SU-DHL-6 (cell line): ENCODE measurements around the gene ENTPD8.

Experiments
- H2AFZ ChIP-seq: fragments of 200-600 bp; sonication (generic); 2 replicates; pipeline ENCODE4 v1.6.1; 2014; ENCODE audit warnings: low read depth, mild to moderate bottlenecking, moderate library complexity, mixed read lengths, antibody characterized with exemption, low read length; ENCODE audit not compliant: severe bottlenecking
- H3F3A ChIP-seq: fragments of 200-600 bp; shearing (Covaris generic); 2 replicates; pipeline ENCODE4 v1.6.0; 2016; ENCODE audit warnings: antibody characterized with exemption, mild to moderate bottlenecking; ENCODE audit not compliant: insufficient read depth
- H3K27ac ChIP-seq: fragments of 200-600 bp; sonication (generic); 2 replicates; pipeline ENCODE4 v1.5.1; 2016; ENCODE audit warnings: low read depth, mild to moderate bottlenecking, low read length, moderate library complexity, mixed read lengths
- H3K27me3 ChIP-seq: fragments of 200-600 bp; sonication (generic), shearing (Covaris generic); 2 replicates; pipeline ENCODE4 v1.6.0; 2014; ENCODE audit warnings: mild to moderate bottlenecking, low read length
- H3K36me3 ChIP-seq: fragments of 200-600 bp; sonication (generic); 2 replicates; pipeline ENCODE4 v1.6.1; 2014; ENCODE audit warnings: mild to moderate bottlenecking, low read length, mixed read lengths
- H3K4me2 ChIP-seq: fragments of 300-600, 200-600 bp; shearing (Covaris generic), sonication (generic); 2 replicates; pipeline ENCODE4 v1.6.0; 2014; ENCODE audit warnings: low read length, low read depth, mild to moderate bottlenecking; ENCODE audit not compliant: poor library complexity, severe bottlenecking
- H3K4me3 ChIP-seq: fragments of 200-600 bp; sonication (generic); 2 replicates; pipeline ENCODE4 v1.5.1; 2014; ENCODE audit warnings: antibody characterized with exemption, low read length, mild to moderate bottlenecking, mixed read lengths; ENCODE audit not compliant: insufficient read depth, poor library complexity, severe bottlenecking
- H3K79me2 ChIP-seq: fragments of 200-600 bp; sonication (generic); 2 replicates; pipeline ENCODE4 v1.6.1; 2014; ENCODE audit warnings: mild to moderate bottlenecking, low read length, moderate library complexity; ENCODE audit not compliant: insufficient read depth
- H3K9ac ChIP-seq: fragments of 200-600 bp; sonication (generic); 2 replicates; pipeline ENCODE4 v1.7.0; 2014; ENCODE audit warnings: mild to moderate bottlenecking, low read length
- H3K9me2 ChIP-seq: fragments of 200-600 bp; sonication (generic); replicated peaks from 2 replicates; pipeline ENCODE4 v1.6.1; 2014; ENCODE audit warnings: low read length; ENCODE audit not compliant: insufficient read depth
- H3K9me3 ChIP-seq: fragments of 200-600 bp; sonication (generic); 2 replicates; pipeline ENCODE4 v1.6.1; 2014; ENCODE audit warnings: low read length, mixed read lengths; ENCODE audit not compliant: insufficient read depth
- H4K20me1 ChIP-seq: fragments of 200-600 bp; sonication (generic); 2 replicates; pipeline ENCODE4 v1.6.1; 2014; ENCODE audit warnings: low read depth, mild to moderate bottlenecking, antibody characterized with exemption, low read length, moderate library complexity, mixed read lengths
- CTCF ChIP-seq: fragments of 200-600 bp; sonication (generic); IDR thresholded peaks from one replicate; pipeline ENCODE4 v1.5.1; 2017; ENCODE audit warnings: antibody characterized with exemption, mild to moderate bottlenecking, low read length, moderate library complexity; ENCODE audit not compliant: insufficient read depth, poor library complexity, severe bottlenecking
- EZH2phosphoT487 ChIP-seq: fragments of 200-600 bp; sonication (generic), shearing (Covaris generic); conservative IDR thresholded peaks from 2 replicates; pipeline ENCODE4 v1.6.1; 2018; ENCODE audit warnings: mild to moderate bottlenecking, antibody characterized with exemption, low read length, moderate library complexity, mixed read lengths

ENTPD8 gene

GRCh38 chr9:137449931-137450538, 8.9 kb upstream of the ENTPD8 start:
- no peaks in the 10 kb centered on the region for H3K9me2 ChIP-seq
- no peaks in the 10 kb centered on the region for H3K9me3 ChIP-seq
- no peak overlapping the region for H3K4me3 ChIP-seq
- no peaks in the 10 kb centered on the region; the same call in 1 of the 2 replicates for H3F3A ChIP-seq
- no peak overlapping the region for H2AFZ ChIP-seq
- H3K27me3 ChIP-seq, result no peaks in the 10 kb centered on the region
- H3K27ac ChIP-seq, result no peak overlapping the region
- H3K4me2 ChIP-seq, result no peak overlapping the region
- H3K9ac ChIP-seq, result no peak overlapping the region
- no peaks in the 10 kb centered on the region for H4K20me1 ChIP-seq
- TF ChIP-seq EZH2phosphoT487, result no peak
- no peak for TF ChIP-seq CTCF
- H3K79me2 ChIP-seq, result no peaks in the 10 kb centered on the region
- no peaks in the 10 kb centered on the region for H3K36me3 ChIP-seq

GRCh38 chr9:137449081-137449844, 8.1 kb upstream of the ENTPD8 start:
- Histone ChIP-seq H3K9ac (no peak overlapping the region), H4K20me1 (no peaks in the 10 kb centered on the region), H3K27me3 (no peaks in the 10 kb centered on the region), H3K4me2 (no peak overlapping the region), H2AFZ (no peak overlapping the region), H3K4me3 (no peak overlapping the region), H3K9me2 (no peaks in the 10 kb centered on the region), H3K36me3 (no peaks in the 10 kb centered on the region), H3K79me2 (no peaks in the 10 kb centered on the region), H3K9me3 (no peaks in the 10 kb centered on the region), H3F3A (no peaks in the 10 kb centered on the region; the same call in 1 of the 2 replicates), H3K27ac (no peak overlapping the region)
- TF ChIP-seq EZH2phosphoT487 (no peak), CTCF (no peak)

GRCh38 chr9:137448602-137448962, 7.4 kb upstream of the ENTPD8 start:
- H3K9me3 ChIP-seq, result no peaks in the 10 kb centered on the region
- H3K79me2 ChIP-seq, result no peaks in the 10 kb centered on the region
- H3K4me2 ChIP-seq, result no peak overlapping the region
- H3K27me3 ChIP-seq, result no peaks in the 10 kb centered on the region
- H3K36me3 ChIP-seq, result no peaks in the 10 kb centered on the region
- H3K9ac ChIP-seq, result no peak overlapping the region
- TF ChIP-seq CTCF, result no peak
- no peak for TF ChIP-seq EZH2phosphoT487
- no peak overlapping the region for H3K4me3 ChIP-seq
- no peak overlapping the region for H2AFZ ChIP-seq
- H3F3A ChIP-seq, result no peaks in the 10 kb centered on the region; the same call in 1 of the 2 replicates
- H3K9me2 ChIP-seq, result no peaks in the 10 kb centered on the region
- no peak overlapping the region for H3K27ac ChIP-seq
- H4K20me1 ChIP-seq, result no peaks in the 10 kb centered on the region
